Embryonic facial prominence (tissue), 1 donor: Measurements from ENCODE around the gene CCR7.
"Not testable (repeated sequence)": the region's sequence is repeated elsewhere in the genome, so short reads cannot be mapped to it uniquely, and the experiment has no call there.

Experiments
- DNase-seq: peaks from one replicate; pipeline ENCODE4 v3.0.0-alpha.2; 2016; ENCODE audit errors: extremely low spot score

CCR7 gene

GRCh38 chr17:40597556-40598300 lies 32.5 kb upstream of the CCR7 start:
- DNase-seq = no peak

DNA sequence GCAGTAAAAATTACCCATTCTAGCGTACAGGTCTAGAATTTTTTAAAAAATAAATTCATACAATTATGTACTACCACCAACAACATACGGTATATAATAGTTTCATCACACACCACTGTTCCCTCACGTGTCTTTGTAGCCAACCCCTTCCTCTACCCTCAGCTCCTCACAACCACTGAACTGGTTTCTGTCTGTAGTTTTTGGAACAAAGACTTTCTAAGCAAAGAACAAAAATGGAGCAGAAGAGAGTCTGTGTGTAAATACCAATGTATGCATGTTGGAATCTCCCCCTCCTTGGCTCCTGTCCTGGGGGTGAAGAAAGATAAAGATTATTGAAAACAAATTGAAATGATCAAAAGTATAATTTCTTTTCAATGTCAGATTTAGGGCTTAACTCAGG lies 31.9 kb upstream of the CCR7 start:
- DNase-seq = no peak

DNA sequence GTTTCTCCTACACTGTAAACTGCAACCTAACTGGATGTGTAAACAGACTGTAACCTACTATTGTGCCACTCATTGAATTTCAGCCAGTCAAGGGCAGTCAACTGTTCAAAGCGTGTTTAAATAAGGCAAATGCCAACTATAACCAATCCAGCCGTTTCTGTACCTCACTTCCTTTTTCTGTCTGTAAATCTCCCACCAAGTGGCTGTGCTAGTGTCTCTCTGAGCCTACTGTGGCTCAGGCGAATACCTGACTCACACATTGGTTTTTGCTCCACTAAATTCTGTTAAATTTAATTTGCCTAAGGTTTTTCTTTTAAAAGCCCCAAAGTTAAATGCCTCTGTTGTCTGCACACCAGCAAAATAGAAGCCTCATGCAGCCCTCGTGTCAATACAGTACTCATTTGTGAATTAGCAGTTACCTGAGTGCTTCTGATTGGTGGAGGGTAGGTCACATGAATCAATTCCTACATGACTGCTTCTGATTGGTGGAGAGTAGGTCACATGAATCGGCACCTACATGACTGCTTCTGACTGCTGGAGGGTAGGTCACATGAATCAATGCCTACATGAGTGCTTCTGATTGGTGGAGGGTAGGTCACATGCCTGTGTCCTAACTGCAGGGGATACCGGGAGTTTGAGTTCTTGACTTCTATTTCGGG lies 31.1 kb upstream of the CCR7 start:
- no peak for DNase-seq

DNA sequence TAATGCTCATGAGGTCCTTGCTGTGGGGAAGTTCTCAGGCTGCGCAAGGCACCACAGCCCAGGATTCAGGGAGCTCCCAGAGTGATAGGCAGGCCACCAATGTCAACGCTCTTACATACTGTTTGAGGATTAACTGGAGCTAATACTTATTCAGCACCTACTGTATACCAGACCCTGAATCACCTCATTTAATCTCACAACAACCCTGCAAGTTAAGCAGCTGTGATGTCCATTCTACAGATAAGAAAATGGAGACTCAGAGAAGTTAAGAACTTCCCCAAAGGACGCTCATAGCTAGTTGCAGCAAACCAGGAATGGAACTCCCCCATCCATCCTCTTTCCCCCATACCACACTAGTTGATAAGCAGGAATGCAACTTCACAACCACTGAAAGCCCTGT lies 25.5 kb upstream of the CCR7 start:
- DNase-seq = no peak

GRCh38 chr17:40588552-40588951 lies 23.3 kb upstream of the CCR7 start:
- no peak for DNase-seq

DNA sequence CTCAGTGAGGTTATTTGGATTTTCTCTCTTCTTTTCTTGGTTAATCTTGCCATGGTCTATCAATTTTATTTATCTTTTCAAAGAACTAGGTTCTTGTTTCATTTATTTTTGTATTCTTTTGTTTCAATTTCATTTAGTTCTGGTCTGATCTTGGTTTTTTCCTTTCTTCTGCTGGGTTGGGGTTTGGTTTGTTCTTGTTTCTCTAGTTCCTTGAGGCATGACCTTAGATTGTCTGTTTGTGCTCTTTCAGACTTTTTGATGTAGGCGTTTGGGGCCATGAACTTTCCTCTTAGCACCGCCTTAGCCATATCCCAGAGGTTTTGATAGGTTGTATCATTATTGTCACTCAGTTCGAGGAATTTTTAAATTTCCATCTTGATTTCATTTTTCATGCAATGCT lies 21.0 kb upstream of the CCR7 start:
- DNase-seq = not testable (repeated sequence)

DNA sequence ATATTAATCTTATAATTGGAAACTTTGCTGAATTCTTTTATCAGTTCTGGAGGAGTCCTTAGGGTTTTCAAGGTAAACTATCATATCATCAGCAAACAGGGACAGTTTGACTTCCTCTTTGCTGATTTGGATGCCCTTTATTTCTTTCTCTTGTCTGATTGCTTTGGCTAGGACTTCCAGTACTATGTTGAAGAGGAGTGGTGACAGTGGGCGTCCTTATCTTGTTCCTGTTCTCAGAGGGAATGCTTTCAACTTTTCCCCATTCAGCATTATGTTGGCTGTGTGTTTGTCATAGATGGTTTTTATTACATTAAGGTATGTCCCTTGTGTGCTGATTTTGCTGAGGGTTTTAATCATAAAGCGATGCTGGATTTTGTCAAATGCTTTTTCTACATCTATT lies 19.7 kb upstream of the CCR7 start:
- DNase-seq = not testable (repeated sequence)

GRCh38 chr17:40582328-40582901 lies 17.1 kb upstream of the CCR7 start:
- peak; percentile 14 for DNase-seq

DNA sequence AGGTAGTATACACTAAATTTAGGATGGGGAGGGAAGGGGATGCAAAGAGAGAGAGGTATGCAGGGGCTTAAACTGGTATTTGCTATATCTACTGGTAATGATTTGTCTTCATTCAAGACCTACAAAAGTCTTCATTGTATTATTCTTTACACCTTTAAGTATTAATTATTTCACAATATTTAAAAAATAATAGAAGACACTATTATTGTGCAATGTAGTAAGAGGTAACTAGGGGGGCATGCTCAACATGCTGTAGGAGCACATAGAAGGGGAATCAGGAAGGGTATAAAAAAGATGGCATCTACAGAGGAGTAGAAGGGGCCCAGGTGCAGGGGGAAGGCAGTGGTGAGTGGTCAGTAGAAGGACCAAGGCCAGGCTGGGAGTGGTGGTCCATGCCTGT lies 14.9 kb upstream of the CCR7 start:
- no peak for DNase-seq

- DNase-seq = no peak
Observed at GRCh38 chr17:40579471-40579870, 14.2 kb upstream of the CCR7 start.

- no peak for DNase-seq
Observed at GRCh38 chr17:40577611-40578065, 12.4 kb upstream of the CCR7 start.

GRCh38 chr17:40576113-40576740 lies 11.0 kb upstream of the CCR7 start:
- no peak for DNase-seq

DNA sequence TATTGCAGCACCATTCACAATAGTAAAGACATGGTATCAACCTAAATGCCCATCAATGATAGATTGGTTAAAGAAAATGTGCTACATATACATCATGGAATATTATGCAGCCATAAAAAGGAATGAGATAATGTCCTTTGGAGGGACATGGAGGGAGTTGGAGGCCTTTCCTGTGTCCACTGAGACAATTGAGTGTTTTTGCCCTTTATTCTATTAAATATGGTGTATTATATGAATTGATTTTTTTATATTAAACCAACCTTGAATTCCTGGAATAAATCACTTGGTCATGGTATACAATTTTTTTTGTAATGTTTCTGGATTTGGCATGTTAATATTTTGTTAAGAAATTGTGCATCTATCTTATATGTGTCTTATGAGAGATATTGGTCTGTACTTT lies 9.0 kb upstream of the CCR7 start:
- DNase-seq = no peak

DNA sequence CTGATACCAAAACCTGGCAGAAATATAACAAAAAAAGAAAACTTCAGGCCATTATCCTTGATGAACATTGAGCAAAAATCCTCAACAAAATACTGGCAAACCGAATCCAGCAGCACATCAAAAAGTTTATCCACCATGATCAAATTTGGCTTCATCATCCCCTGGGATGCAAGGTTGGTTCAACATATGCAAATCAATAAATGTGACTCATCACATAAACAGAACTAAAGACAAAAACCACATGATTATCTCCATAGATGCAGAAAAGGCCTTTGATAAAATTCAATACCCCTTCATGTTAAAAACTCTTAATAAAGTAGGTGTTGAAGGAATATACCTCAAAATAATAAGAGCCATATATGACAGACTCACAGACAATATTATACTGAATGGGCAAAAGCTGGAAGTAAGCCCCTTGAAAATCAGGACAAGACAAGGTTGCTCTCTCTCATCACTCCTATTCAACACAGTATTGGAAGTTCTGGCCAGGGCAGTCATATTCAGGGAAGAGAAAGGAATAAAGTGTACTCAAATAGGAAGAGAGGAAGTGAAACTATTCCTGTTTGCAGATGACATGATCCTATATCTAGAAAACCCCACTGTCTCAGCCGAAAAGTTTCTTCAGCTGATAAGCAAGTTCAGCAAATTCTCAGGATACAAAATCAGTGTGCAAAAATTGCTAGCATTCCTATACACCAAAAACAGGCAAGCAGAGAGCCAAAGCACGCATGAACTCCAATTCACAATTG lies 7.1 kb upstream of the CCR7 start:
- not testable (repeated sequence) for DNase-seq

DNA sequence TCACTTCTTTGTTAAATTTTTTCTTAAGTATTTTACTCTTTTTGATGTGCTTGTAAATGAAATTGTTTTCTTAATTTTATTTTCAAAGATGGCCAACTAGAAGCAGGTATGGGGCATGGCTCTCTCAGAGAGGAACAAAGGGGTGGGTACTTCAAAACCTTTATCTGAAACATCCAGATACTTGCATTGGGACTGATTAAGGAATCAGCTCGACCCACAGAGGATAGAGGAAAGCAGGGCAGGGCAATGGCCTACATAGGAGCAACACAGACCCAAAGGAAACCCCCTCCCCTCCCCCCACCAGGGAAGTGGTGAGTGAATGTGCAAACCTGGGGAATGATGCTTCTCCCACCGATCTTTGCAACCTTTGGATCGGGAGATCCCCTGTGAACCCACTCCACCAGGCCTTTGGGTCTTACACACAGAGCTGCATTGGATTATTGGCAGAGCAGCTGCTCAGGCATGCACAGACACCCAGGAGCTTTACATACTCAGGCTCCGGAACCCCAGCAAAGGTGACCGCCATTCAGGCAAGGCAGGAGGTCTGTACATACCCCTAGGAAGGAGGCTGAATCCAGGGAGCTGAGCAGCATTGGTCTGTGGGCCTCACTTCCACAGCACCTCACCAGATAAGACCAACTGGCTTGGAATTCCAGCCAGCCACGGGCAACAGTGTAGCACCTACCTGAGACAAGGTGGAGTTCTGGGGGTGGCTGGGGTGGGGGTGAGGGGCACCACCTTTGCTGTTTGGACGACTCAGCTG lies 3.0 kb upstream of the CCR7 start:
- DNase-seq = no peak

DNA sequence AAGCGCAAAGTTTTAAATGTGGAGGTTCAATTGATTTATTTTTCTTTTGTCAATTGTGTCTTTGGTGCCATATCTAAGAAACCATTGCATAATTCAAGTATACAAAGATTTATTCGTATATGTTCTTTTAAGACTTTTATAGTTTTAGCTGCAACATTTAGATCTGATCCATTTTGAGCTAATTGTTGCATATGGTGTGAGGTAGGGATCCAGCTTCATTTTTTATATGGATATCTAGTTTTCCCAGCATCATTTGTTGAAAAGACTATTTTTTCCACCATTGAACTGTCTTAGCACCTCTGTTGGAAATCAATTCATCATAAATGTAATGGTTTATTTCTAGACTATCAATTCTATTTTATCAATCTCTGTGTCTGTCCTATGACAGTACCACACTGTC lies 2.1 kb upstream of the CCR7 start:
- DNase-seq = no peak

- DNase-seq = no peak
Observed at GRCh38 chr17:40565769-40566409, 617 bp upstream of the CCR7 start.

- DNase-seq = no peak
Observed at GRCh38 chr17:40564195-40564882, 933 bp downstream of the CCR7 start.

DNA sequence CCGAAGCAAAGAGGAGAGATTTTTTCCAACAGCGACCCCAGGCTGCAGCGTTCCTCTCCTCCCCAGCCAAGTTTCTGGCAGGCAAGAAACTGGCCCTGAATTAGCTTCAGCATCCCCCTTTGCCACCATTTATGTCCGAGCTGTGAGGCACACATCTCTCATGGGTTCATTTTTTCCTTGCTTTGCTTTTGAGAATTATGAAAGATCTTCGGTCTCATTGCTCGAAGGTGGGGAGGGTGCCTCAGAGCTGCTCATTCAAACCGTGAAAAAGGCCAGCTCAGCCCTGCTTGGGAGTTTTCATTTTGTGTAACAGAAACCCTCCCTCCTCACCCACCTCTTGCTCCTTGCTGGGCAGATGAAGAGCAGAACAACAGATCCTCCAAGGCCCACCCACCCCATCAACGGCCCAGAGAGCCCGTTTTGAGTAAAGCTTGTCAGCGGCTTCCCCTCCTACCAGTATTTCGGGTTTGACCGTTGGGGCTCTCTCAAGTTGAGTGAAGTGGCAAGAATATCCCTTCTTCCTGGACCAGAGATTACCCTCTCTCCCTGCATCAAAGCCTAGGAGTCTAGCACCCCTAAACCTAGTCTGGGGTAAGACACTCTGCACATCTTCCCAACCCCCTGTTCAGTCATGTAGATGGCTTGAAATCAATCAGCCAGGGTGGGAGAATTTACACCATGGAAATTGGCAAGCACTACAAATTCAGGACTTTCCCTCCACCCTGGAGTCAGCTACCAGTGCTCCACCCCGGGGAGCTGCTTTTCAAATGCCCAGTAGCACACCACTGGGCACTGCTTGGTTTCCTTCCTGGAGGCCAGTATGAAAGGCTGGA lies 1.8 kb downstream of the CCR7 start:
- DNase-seq = no peak
